Activated T-cell treated with anti-CD3 and anti-CD28 coated beads, Interleukin-2, amount 50 U/mL, for 48 hours (primary cell): Measurements from ENCODE around the gene CD36.

ENCODE experiments used
- DNase-seq, 2 experiments: peaks; one replicate each; pipeline ENCODE4 v3.0.0-alpha.2; 2020

Gene CD36

GRCh38 chr7:80637911-80638765 lies at the start of gene CD36:
Gene CD36 (plus strand): TSS chr7:80638642. CDS start chr7:80646741, 8,099 bp downstream.
- no peak for DNase-seq

GRCh38 chr7:80589631-80590030 lies 48.8 kb upstream of the CD36 start:
- DNase-seq: no peak

DNA sequence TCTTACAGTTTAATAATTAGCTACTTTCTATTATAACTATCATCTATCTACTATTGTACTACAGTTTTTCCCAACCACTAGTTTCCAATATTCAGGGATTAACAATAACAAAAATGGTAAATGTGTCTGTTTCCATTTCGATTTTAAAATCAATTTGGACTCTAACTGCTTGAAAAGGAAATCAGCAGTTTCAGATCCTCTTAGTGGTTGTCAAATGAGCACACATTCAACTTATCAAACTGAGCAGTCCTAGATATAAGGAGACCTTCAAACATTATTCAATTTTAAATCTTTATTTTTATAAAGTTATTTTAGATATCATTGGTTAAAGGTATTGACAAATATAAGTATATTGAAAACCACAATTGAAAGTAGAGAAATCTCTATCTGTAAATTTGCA lies 46.8 kb upstream of the CD36 start:
- DNase-seq: no peak

GRCh38 chr7:80593869-80594586 lies 44.4 kb upstream of the CD36 start:
- no peak for DNase-seq

DNA sequence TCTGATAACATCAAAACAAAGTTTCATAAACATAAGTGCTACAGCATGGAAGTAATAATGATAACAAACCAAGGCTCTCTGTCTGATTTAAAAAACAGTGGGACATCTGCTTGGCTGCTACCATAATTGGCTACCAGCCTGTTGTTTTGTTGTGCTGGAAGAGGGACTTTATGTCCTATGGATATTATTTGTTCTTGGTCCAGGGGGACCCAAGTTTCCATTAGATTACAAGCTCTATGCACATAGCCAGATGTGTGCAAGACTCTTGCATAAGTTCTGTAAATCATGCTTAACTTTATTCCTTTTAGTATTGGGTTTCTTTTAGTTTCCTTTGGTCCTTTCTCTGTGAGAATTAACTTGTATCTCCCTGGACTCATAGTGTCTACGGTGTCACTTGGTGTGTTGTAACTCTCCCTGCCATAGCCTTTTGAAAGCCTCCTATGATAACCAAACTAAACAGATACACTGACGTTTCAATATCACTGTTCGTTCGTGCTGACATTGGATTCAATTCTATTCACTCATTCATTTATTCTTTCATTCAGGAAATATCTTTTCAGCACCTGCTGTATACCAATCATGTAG lies 41.4 kb upstream of the CD36 start:
- DNase-seq: no peak

DNA sequence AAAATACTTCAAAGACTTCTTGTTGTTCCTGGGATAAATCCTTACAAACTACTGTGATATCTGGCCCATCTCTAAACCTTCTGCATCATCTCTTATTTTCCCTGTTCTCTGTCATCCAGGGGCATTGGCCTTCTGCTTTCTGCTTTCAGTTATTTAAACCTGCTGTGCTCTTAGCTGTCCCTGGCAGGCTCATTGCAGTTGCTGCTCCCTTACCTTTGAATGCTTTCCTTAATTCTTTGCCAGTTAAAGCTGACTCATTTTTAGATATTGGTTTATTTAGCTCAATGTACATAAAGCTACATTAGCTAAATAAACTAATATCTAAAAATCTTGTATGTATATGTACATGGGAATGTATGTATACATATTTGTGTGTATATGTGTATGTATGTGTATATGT lies 40.6 kb upstream of the CD36 start:
- no peak for DNase-seq

- DNase-seq: no peak
These were observed 38.4 kb upstream of the CD36 start for GRCh38 chr7:80600046-80600445.

- no peak for DNase-seq
These were observed 36.4 kb upstream of the CD36 start for GRCh38 chr7:80601999-80602398.

- no peak for DNase-seq
These were observed 34.5 kb upstream of the CD36 start for GRCh38 chr7:80603940-80604339.

GRCh38 chr7:80604436-80604835 lies 34.0 kb upstream of the CD36 start:
- no peak for DNase-seq

GRCh38 chr7:80607136-80607535 lies 31.3 kb upstream of the CD36 start:
- no peak for DNase-seq

GRCh38 chr7:80608336-80608735 lies 30.1 kb upstream of the CD36 start:
- no peak for DNase-seq

DNA sequence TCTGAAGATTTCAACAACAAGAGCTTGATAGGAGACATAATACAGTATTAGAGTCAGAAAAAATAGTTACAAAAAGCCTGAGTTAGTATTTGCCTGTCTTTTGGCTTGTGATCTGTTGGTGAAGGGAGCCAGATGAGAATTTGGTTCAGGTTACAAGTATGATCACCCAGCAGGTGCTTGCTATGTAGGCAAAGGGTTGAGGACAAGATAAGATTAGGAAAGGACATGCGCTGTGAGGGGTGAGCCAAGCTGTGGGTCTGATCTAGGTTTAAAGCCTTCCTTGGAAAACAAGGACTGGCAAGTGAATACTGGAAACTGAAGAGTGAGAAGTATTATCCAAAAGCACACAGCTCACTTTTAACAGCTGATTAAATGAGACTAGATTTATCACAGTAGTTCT lies 28.7 kb upstream of the CD36 start:
- DNase-seq: no peak

DNA sequence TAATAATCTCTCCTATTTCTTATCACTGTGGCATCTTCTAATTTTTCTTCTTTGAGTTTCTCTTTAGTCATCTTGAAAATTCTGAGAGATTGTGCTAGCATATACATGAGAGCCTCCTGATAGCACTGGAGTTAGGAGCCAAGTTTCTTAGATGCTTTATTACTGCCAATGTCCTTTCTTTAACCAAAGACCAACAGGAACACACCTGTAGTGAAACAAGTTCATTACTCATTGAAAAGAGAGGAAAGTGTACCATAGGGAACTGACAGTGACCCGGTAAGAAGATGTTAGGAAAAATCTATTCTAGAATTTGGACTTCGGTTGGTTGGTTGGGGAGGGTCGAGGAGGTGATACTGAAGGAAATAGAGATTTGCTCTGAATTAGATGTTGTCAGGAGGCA lies 27.1 kb upstream of the CD36 start:
- DNase-seq: no peak

DNA sequence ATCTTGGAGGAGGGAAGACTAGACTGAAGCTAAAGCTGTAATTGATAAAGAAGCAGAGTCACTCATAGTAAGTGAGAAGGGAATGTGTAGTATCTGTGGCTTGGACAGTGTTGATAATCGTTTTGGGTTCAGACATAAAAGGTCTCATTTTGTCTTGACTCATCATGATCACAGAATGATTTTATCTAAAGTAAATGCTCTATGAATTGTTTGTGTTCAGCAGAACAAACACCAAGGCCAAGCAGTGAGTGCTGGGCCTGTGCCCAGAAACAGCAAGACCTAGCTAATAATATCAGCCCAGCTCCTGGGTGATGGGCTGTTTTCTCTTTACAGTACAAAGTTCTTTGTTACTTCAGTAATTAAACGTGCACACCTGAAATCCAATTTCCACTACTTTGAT lies 26.7 kb upstream of the CD36 start:
- no peak for DNase-seq

DNA sequence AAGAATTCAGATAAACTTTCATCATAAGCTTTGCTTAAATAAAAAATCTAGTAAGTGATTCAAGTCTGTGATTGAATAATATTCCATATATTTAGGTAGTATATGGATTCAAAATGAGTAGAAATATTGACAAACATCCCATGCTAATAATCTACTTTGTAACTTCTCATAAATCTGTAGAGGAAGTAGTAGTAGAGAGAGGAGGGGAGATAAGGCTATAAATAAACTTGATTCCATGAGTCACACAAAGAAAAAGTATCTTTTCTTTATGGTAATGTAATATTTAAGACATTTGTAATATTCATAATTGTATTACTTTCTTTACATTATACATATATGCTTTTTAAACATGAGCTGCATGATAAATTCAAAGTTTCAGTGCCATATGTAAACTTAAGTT lies 25.6 kb upstream of the CD36 start:
- DNase-seq: no peak

GRCh38 chr7:80613519-80613918 lies 24.9 kb upstream of the CD36 start:
- DNase-seq: no peak

GRCh38 chr7:80614851-80615271 lies 23.6 kb upstream of the CD36 start:
- no peak for DNase-seq

DNA sequence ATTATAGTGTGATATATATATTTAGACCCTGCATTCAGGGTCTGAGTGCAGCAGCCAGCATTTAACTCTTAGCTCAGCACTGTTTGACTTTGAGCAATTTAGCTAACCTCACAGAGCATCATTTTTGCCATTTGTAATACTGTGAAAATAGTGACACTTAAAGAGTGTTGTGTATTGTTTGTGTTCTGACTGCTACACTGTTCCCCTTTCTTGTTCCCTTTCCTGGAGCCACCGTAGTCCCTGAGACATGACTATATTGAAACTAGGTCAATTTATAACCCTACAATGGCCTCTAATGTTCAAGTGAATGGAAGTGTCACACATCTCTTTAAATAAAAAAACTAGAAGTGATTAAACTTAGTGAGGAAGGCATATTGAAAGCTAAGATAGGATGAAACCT lies 20.3 kb upstream of the CD36 start:
- DNase-seq: no peak

GRCh38 chr7:80619741-80620140 lies 18.7 kb upstream of the CD36 start:
- DNase-seq: no peak

- DNase-seq: no peak
These were observed 15.9 kb upstream of the CD36 start for GRCh38 chr7:80622541-80622940.

DNA sequence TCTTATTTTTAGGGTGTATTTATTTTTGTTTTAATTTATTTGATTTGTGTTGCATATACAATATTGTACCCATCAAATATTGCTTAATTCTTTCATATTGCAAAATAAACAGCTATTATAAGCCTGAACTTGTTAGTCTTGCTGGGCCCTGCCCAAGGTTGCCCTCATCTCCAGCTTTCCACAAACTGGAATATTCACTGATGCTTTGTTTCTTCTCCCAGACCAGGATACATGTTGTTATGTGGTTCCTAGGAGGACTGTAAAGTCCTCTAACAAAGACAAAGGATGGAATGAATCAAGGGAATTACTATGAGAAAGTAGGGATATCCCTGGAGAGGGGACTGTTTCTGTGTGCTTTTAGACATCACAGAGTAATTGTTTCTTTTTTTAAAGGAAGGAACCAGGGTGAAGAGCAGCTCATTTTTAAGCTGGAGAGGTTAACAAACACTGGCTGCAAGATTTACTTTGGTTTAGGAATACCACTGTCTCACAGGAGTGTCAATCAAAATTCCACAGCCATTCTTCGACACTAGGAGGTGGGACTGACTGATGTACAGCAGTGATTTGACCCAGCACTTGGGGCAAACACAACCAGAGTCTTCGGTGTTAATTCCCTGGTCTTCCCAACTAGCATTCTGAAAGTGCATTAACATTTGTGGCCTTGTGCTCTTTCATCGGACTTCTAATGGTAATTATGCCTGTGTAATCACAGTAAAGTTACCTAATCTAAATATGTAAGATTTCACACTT lies 14.8 kb upstream of the CD36 start:
- no peak for DNase-seq

GRCh38 chr7:80624763-80625162 lies 13.7 kb upstream of the CD36 start:
- no peak for DNase-seq
